ENCODE measurements around the gene CHCHD2.
"Not testable (repeated sequence)": the region's sequence is repeated elsewhere in the genome, so short reads cannot be mapped to it uniquely, and the experiment has no call there.

The CHCHD2 gene

GRCh38 chr7:56081626-56082340 is 24.5 kb downstream of the CHCHD2 start:
- no peak for DNase-seq

DNA sequence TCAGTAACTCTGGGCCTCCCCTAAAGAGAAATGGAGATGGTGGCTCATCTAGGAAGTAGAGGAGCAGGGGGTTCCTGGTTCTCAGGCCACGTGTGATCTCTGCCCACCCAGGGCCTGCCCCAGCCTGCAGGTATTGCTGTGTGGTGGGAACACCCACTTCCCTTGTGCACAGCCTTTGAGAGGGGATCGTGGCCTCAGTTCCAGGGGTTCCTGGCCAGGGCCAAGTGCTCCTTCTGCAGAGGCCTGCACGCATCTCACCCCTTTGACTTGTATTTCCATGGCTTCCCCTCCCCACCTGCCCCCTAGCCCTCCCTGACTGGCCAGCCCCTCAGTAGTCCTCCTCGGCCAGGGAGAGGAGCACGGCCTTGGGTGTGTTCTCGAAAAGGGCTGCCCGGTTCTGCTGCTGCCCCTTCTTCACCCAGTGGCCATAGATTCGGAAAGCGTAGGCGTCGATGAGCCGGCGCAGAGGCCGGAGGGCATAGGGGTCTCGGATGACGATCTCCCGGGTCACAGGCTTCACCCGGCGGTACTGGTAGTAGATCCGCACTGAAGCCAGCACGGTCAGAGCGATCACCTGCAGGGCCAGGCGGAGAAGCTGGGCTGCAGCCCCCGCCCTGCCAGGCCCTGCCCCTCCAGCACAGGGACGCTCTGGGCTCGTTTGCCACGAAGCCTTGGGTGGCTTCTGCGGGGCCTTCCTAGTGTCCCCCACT is 25.4 kb downstream of the CHCHD2 start:
- not testable (repeated sequence) for DNase-seq

DNA sequence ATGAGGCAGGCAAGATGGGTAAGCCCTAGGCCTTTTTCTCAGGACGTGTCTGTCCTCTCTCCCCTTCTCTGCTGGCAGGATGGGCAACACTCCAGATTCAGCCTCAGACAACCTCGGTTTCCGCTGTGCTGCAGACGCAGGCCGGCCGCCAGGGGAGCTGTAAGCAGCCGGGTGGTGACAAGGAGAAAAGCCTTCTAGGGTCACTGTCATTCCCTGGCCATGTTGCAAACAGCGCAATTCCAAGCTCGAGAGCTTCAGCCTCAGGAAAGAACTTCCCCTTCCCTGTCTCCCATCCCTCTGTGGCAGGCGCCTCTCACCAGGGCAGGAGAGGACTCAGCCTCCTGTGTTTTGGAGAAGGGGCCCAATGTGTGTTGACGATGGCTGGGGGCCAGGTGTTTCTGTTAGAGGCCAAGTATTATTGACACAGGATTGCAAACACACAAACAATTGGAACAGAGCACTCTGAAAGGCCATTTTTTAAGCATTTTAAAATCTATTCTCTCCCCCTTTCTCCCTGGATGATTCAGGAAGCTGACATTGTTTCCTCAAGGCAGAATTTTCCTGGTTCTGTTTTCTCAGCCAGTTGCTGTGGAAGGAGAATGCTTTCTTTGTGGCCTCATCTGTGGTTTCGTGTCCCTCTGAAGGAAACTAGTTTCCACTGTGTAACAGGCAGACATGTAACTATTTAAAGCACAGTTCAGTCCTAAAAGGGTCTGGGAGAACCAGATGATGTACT is 26.7 kb downstream of the CHCHD2 start:
- DNase-seq: no peak

GRCh38 chr7:56078196-56078595 is 28.1 kb downstream of the CHCHD2 start:
- DNase-seq: no peak

GRCh38 chr7:56077681-56078080 is 28.6 kb downstream of the CHCHD2 start:
- DNase-seq: no peak

DNA sequence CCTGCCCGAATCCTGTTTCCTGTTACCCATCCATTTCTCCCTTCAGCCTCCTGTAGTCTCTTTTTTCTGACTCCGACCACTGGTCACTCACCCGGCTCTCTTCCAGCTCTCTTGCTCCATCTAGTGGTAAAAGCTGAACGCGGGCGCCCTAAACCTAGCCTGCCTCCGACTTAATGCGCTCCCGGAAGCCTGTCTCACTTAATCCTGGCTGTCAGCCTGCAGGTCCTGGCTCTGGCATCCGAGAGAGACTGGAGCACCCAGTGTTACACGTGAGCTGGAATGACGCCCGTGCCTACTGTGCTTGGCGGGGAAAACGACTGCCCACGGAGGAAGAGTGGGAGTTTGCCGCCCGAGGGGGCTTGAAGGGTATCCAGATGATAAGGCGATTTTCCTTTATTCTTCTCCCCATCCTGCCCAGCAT is 31.9 kb downstream of the CHCHD2 start:
- peak; percentile 68 for DNase-seq

GRCh38 chr7:56066376-56066775 is 39.9 kb downstream of the CHCHD2 start:
- DNase-seq: not testable (repeated sequence)

GRCh38 chr7:56063882-56064625 is 42.2 kb downstream of the CHCHD2 start, which contains the start of gene SUMF2:
Gene SUMF2, plus strand, starts transcription at chr7:56064286. Its CDS starts 26 bp downstream, at chr7:56064312.
- DNase-seq: peak; percentile 93

DNA sequence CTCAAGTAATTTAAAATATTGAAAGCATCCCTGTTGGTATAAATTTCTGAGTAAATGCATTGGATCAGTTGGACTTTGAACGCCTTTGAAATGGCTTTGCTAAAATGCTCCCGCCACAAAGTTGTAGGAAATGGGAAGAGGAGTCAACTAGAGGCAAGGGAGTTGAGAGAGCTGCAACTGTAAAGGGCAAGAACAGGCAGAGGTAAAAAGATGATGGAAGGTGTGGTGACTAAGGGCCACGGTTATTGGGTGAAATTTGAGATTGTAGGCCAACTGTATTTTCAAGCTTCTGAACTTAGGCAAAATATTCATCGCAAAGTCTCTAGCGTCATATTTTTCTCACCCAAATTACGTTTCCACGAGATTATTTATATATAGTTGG is 42.8 kb downstream of the CHCHD2 start:
- DNase-seq: no peak

GRCh38 chr7:56062382-56062781 is 43.9 kb downstream of the CHCHD2 start:
- DNase-seq: no peak

DNA sequence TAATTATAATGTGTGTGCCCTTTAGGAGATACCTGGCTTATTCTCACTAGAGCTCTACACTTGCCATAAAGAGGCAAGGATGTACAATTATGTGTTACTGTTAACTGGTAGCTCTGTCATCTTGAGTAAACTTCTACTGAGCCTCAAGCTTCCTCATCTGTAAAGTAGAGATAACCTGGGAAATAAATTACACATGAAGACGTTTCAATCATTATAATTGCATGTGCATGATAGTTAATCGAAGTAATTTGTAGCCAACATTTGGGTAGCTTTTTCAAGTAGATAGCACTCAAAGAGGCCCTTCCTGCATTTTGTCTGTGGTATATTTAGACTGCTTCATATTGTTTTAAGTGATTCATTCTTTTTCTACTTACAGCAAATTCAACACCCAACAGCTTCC is 52.3 kb downstream of the CHCHD2 start:
- DNase-seq: no peak

DNA sequence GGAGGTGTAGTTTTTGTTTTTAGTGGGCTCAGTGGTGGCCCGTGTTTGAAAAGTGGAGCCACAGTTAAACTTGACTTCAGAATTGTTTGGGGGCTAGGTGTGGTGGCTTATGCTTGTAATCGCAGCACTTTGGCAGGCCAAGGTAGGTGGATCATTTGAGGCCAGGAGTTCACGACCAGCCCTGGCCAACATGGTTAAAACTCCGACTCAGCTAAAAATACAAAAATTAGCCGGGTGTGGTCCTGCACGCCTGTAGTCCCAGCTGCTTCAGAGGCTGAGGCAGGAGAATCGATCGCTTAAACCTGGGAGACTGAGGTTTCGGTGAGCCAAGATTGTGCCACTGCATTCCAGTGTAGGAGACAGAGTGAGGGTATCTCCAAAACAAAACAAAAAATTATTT is 52.9 kb downstream of the CHCHD2 start:
- no peak for DNase-seq
